WTC11 (cell line): ENCODE data around the gene PER3.

Experiments
- ARID4B ChIP-seq: sonication (generic); formaldehyde crosslinking; IDR thresholded peaks from 2 replicates; pipeline ENCODE4 v1.8.0; 2023; ENCODE audit warnings: missing genetic modification reagents, mild to moderate bottlenecking, borderline replicate concordance
- CREB1 ChIP-seq: sonication (generic); formaldehyde crosslinking; IDR thresholded peaks from 2 replicates; pipeline ENCODE4 v1.8.0; 2023; ENCODE audit warnings: mild to moderate bottlenecking, missing genetic modification reagents
- CTCF ChIP-seq: fragments of 200-600 bp; IDR thresholded peaks from 2 replicates; pipeline ENCODE4 v1.8.0; 2022; ENCODE audit warnings: antibody characterized with exemption
- E2F1 ChIP-seq: sonication (generic); formaldehyde crosslinking; IDR thresholded peaks from 2 replicates; pipeline ENCODE4 v1.8.0; 2022; ENCODE audit warnings: mild to moderate bottlenecking, missing genetic modification reagents
- E2F4 ChIP-seq: sonication (generic); formaldehyde crosslinking; IDR thresholded peaks from 2 replicates; pipeline ENCODE4 v1.8.1; 2022; ENCODE audit warnings: low read depth, mild to moderate bottlenecking, moderate library complexity, missing genetic modification reagents, borderline replicate concordance
- HMGXB4 ChIP-seq: sonication (generic); formaldehyde crosslinking; IDR thresholded peaks from 2 replicates; pipeline ENCODE4 v1.8.1; 2023; ENCODE audit warnings: mild to moderate bottlenecking, moderate library complexity, missing genetic modification reagents
- JUN ChIP-seq: sonication (generic); formaldehyde crosslinking; IDR thresholded peaks from 2 replicates; pipeline ENCODE4 v1.8.0; 2023; ENCODE audit warnings: mild to moderate bottlenecking, missing genetic modification reagents
- MAX ChIP-seq: sonication (generic); formaldehyde crosslinking; IDR thresholded peaks from 2 replicates; pipeline ENCODE4 v1.8.0; 2022; ENCODE audit warnings: mild to moderate bottlenecking, missing genetic modification reagents
- MYBL2 ChIP-seq: sonication (generic); formaldehyde crosslinking; IDR thresholded peaks from 2 replicates; pipeline ENCODE4 v1.8.1; 2023; ENCODE audit warnings: mild to moderate bottlenecking, moderate library complexity, missing genetic modification reagents
- NFYB ChIP-seq: sonication (generic); formaldehyde crosslinking; conservative IDR thresholded peaks from 2 replicates; pipeline ENCODE4 v1.8.0; 2022; ENCODE audit warnings: low read depth, missing genetic modification reagents
- NR2C2 ChIP-seq: sonication (generic); formaldehyde crosslinking; IDR thresholded peaks from 2 replicates; pipeline ENCODE4 v1.8.0; 2022; ENCODE audit warnings: mild to moderate bottlenecking, missing genetic modification reagents
- SMAD3 ChIP-seq: sonication (generic); formaldehyde crosslinking; IDR thresholded peaks from 2 replicates; pipeline ENCODE4 v1.8.0; 2022; ENCODE audit warnings: missing genetic modification reagents, mild to moderate bottlenecking, borderline replicate concordance
- TEAD4 ChIP-seq: sonication (generic); formaldehyde crosslinking; IDR thresholded peaks from 2 replicates; pipeline ENCODE4 v1.8.0; 2022; ENCODE audit warnings: mild to moderate bottlenecking, missing genetic modification reagents
- TP53 ChIP-seq: sonication (generic); formaldehyde crosslinking; IDR thresholded peaks from 2 replicates; pipeline ENCODE4 v1.8.1; 2023; ENCODE audit warnings: mild to moderate bottlenecking, missing genetic modification reagents

- TF ChIP-seq ARID4B (CRISPR knock-in tag) (no peak), CTCF (peak; percentile 37), E2F4 (CRISPR knock-in tag) (no peak), CREB1 (CRISPR knock-in tag) (no peak), E2F1 (no peak), HMGXB4 (CRISPR knock-in tag) (no peak), MAX (CRISPR knock-in tag) (no peak), JUN (CRISPR knock-in tag) (no peak), NFYB (CRISPR knock-in tag) (no peak), NR2C2 (CRISPR knock-in tag) (no peak), SMAD3 (no peak), TEAD4 (CRISPR knock-in tag) (no peak), TP53 (CRISPR knock-in tag) (no peak), MYBL2 (CRISPR knock-in tag) (no peak)
These were observed 31.3 kb upstream of the PER3 start for GRCh38 chr1:7752512-7753417.
